NB4 (cell line): ENCODE results near the gene FSD2.

Experiments used
- DNase-seq: peaks from one replicate; pipeline ENCODE4 v3.0.0; 2010; ENCODE audit warnings: low read depth
- H3K4me3 ChIP-seq: one replicate; pipeline ENCODE4 v1.5.1; 2011; ENCODE audit warnings: mild to moderate bottlenecking, low read depth, low read length, moderate library complexity
- MYC ChIP-seq: IDR thresholded peaks from 2 replicates; pipeline ENCODE4 v1.6.1; 2011; ENCODE audit warnings: low read depth, low read length
- POLR2A ChIP-seq: IDR thresholded peaks from 2 replicates; pipeline ENCODE4 v1.6.1; 2011; ENCODE audit warnings: mild to moderate bottlenecking; ENCODE audit not compliant: insufficient read length; ENCODE audit errors: extremely low read depth
- TF ChIP-seq, protein P1 (sequence below): IDR thresholded peaks from 2 replicates; pipeline ENCODE4 v1.6.1; 2011; ENCODE audit warnings: low read depth, low read length
- TF ChIP-seq, protein P2 (sequence below): IDR thresholded peaks from one replicate; pipeline ENCODE4 v1.5.1; 2012; ENCODE audit warnings: low read depth, low read length

Gene FSD2

GRCh38 chr15:82833362-82833682 lies 27.5 kb upstream of the FSD2 start:
- no peak for DNase-seq
- TF ChIP-seq POLR2A, result no peak
- H3K4me3 ChIP-seq, result peak overlapping the region; percentile 26

DNA sequence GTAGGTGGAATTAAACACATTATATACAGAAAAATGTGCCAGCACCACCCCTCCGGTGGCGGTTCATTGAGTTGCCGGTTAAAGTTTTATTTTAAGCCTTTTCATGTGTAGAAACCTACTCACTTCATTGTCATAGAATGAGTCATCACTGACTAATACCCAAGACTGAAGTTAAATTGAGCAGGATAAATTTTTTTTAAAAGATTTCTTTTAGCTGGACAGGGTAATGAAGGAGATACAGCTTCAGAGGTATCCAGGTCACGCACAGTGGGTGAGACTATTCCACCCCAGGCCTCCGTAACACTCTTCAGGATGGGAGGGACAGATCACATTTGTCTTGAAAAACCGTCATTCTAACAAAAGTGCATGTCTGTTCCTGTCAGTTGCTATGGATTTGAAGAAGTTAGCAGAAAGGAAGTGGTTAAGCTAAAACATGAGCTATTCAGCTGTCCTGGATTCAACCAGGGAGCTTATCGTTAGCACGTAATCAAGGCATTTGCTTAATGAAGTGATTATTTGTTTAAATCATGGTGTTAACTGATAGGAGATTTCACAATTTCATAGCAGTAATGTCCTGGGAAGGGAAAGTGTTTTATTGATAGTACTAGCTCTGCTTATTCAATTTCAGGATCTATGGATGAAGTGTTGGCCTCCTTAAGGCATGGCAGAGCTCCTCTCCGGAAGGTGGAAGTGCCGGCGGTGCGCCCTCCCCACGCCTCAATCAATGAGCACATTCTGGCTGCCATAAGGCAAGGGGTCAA lies 26.9 kb upstream of the FSD2 start:
- TF ChIP-seq, protein P1, sequence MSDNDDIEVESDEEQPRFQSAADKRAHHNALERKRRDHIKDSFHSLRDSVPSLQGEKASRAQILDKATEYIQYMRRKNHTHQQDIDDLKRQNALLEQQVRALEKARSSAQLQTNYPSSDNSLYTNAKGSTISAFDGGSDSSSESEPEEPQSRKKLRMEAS, result peak; percentile 88
- TF ChIP-seq, protein P2, sequence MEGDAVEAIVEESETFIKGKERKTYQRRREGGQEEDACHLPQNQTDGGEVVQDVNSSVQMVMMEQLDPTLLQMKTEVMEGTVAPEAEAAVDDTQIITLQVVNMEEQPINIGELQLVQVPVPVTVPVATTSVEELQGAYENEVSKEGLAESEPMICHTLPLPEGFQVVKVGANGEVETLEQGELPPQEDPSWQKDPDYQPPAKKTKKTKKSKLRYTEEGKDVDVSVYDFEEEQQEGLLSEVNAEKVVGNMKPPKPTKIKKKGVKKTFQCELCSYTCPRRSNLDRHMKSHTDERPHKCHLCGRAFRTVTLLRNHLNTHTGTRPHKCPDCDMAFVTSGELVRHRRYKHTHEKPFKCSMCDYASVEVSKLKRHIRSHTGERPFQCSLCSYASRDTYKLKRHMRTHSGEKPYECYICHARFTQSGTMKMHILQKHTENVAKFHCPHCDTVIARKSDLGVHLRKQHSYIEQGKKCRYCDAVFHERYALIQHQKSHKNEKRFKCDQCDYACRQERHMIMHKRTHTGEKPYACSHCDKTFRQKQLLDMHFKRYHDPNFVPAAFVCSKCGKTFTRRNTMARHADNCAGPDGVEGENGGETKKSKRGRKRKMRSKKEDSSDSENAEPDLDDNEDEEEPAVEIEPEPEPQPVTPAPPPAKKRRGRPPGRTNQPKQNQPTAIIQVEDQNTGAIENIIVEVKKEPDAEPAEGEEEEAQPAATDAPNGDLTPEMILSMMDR, result no peak
- peak; percentile 90 for DNase-seq
- peak overlapping the region; percentile 42 for H3K4me3 ChIP-seq

DNA sequence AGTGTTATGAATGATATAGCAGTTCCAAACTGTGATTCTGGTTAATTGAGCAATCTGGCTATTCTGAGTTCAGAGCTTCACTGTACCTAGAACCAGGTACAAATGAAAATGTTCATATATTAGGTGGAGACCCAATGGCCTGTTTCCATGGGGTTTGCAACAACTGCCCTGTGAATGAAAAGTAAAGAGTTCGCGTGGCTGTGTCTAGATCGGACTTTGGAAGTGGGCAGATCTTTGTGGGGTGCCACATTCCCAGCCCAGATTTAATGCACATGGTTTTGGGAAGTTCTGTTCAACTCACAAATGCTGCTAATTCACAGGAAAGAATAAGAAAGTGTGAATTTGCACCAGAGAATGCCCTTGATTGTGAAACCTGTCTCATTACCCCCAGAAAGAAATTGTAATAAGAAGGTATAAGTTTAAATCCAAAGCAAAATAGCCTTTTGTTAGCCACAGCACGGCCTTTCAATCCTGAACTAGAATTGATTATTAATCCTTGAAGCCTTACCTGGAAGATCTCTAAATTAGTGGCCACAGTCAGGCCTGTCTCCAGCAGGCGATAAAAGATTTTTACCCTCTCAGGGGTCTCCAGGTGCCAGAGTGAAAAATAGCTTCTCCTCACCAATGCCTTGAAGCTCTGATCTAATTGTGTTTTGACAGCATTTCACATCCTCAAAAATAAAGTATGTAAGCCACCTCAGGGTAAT lies 26.2 kb upstream of the FSD2 start:
- TF ChIP-seq POLR2A, result no peak
- peak overlapping the region; percentile 42 for H3K4me3 ChIP-seq
- DNase-seq, result no peak

DNA sequence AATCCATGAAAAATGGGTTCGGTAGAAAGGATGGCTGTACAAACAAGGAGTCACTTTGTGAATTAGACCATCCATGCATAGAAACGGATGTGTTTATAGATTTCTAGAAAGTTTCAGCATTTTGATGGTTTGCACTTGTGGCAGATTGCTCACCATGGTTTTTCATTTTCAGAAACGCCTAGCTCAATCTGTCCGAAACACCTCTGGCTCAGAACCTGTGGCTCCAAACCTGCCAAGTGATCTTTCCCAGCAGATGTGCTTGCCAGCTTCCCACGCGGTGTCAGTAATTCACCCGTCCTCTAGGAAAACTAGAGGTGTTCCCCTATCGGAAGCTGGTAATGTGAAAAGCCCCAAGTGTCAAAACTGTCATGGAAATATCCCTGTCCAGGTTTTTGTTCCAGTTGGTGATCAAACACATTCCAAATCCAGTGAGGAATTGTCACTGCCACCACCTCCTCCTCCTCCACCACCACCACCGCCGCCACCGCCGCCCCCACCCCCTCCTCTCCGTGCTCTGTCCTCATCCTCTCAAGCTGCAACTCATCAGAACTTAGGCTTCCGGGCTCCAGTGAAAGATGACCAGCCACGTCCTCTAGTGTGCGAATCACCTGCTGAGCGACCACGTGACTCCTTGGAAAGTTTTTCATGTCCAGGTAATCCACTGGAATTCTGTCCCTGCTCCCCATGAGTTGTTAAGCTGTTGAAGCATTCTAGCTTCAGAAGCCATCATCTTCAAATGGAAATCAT lies 24.7 kb upstream of the FSD2 start:
- TF ChIP-seq, protein P1, result no peak
- TF ChIP-seq MYC (no peak), POLR2A (no peak)
- TF ChIP-seq, protein P2, result no peak
- DNase-seq, result no peak
- H3K4me3 ChIP-seq, result no peak overlapping the region

DNA sequence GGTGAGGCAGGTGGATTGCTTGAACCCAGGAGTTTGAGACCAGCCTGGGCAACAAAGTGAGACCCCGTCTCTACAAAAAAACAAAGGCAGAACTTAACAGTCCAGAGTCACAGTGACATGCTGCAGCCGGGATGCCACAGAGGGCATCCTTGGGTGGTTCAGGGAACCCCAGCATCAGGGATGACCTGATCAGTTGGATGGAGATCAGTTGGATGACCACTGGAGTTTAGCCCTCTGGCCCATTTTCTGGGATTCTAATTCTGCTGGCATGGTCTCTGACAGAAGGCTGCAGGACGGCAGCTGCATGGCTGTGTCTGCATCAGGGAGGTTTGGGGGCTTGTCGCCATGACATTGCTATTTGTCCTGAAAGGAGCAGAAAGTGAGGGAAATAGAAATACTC lies 23.4 kb upstream of the FSD2 start:
- no peak for DNase-seq
- no peak for TF ChIP-seq MYC
- no peak for TF ChIP-seq POLR2A
- TF ChIP-seq, protein P1, result no peak
- TF ChIP-seq, protein P2, result no peak
- no peak overlapping the region for H3K4me3 ChIP-seq

- H3K4me3 ChIP-seq, result no peak overlapping the region
- DNase-seq, result no peak
- TF ChIP-seq MYC, result no peak
- TF ChIP-seq, protein P2, result no peak
- TF ChIP-seq, protein P1, result no peak
- no peak for TF ChIP-seq POLR2A
Measured at GRCh38 chr15:82828075-82828474, 22.2 kb upstream of the FSD2 start.
